Fibroblast of upper back skin (primary cell): ENCODE results near the gene ARMC5.
"Not testable (repeated sequence)": the region's sequence is repeated elsewhere in the genome, so short reads cannot be mapped to it uniquely, and the experiment has no call there.

Source experiments
- DNase-seq: peaks from one replicate; pipeline ENCODE4 v3.0.0-alpha.2; 2013

The ARMC5 gene

GRCh38 chr16:31480851-31481536, 21.7 kb downstream of the ARMC5 start:
- DNase-seq, result peak; percentile 23

GRCh38 chr16:31483081-31483480, 23.8 kb downstream of the ARMC5 start, which contains the start of gene SLC5A2:
Gene SLC5A2 (plus strand): TSS chr16:31483123. CDS start chr16:31483137, 14 bp downstream.
- no peak for DNase-seq

- not testable (repeated sequence) for DNase-seq
These were observed 24.7 kb downstream of the ARMC5 start for GRCh38 chr16:31484048-31484447.

GRCh38 chr16:31484491-31485171, 25.3 kb downstream of the ARMC5 start:
- no peak for DNase-seq

GRCh38 chr16:31485571-31485970, 26.3 kb downstream of the ARMC5 start:
- no peak for DNase-seq

GRCh38 chr16:31486045-31486444, 26.7 kb downstream of the ARMC5 start:
- DNase-seq, result no peak

- no peak for DNase-seq
These were observed 27.9 kb downstream of the ARMC5 start for GRCh38 chr16:31487071-31487719.

- no peak for DNase-seq
These were observed 28.6 kb downstream of the ARMC5 start for GRCh38 chr16:31487720-31488467.

GRCh38 chr16:31488468-31489297, 29.4 kb downstream of the ARMC5 start:
- no peak for DNase-seq

GRCh38 chr16:31489298-31489564, 29.9 kb downstream of the ARMC5 start:
- DNase-seq, result no peak

GRCh38 chr16:31489616-31490584, 30.6 kb downstream of the ARMC5 start:
- no peak for DNase-seq

- DNase-seq, result no peak
These were observed 32.6 kb downstream of the ARMC5 start for GRCh38 chr16:31491778-31492418.

GRCh38 chr16:31493506-31494125, 34.3 kb downstream of the ARMC5 start:
- no peak for DNase-seq

- no peak for DNase-seq
These were observed 37.4 kb downstream of the ARMC5 start for GRCh38 chr16:31496670-31497069.

- no peak for DNase-seq
These were observed 39.2 kb downstream of the ARMC5 start for GRCh38 chr16:31498493-31498892.

- no peak for DNase-seq
These were observed 40.6 kb downstream of the ARMC5 start for GRCh38 chr16:31499928-31500327.

GRCh38 chr16:31501226-31501965, 42.1 kb downstream of the ARMC5 start:
- DNase-seq, result no peak

- no peak for DNase-seq
These were observed 42.7 kb downstream of the ARMC5 start for GRCh38 chr16:31501966-31502348.

- no peak for DNase-seq
These were observed 43.7 kb downstream of the ARMC5 start for GRCh38 chr16:31502981-31503380.

- DNase-seq, result not testable (repeated sequence)
These were observed 44.3 kb downstream of the ARMC5 start for GRCh38 chr16:31503555-31503954.
